VCaP (cell line): ENCODE measurements around the gene CANT1.

Experiments used
- H3K27ac ChIP-seq: fragments of 450-650 bp; 2 replicates; pipeline ENCODE4 v1.5.1; 2017
- CTCF ChIP-seq: fragments of 450-650 bp; conservative IDR thresholded peaks from 2 replicates; pipeline ENCODE4 v1.5.1; 2017; ENCODE audit warnings: mild to moderate bottlenecking, moderate library complexity

Gene CANT1

DNA sequence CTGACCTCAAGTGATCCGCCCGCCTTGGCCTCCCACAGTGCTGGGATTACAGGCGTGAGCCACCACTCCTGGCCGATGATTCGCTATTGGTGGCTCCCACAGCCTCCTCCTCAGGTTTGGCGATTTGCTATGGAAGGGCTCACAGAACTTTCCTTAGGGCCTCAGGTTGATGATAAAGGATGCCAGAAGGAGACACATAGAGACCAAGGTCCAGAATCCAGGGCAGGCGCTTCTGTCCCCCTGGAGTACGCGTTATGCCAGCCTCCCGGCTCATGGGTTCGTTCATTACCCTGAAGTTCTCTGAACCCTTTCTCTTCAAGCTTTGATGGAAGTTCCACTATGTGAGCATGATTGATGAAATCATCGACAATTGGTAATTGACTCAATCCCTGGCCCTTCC, 49.8 kb downstream of the CANT1 start:
- H3K27ac ChIP-seq, result no peak overlapping the region
- TF ChIP-seq CTCF, result no peak

GRCh38 chr17:78958641-78959127, 50.9 kb downstream of the CANT1 start:
- no peak for TF ChIP-seq CTCF
- no peak overlapping the region for H3K27ac ChIP-seq

GRCh38 chr17:78957128-78957527, 52.4 kb downstream of the CANT1 start:
- TF ChIP-seq CTCF, result no peak
- no peak overlapping the region for H3K27ac ChIP-seq

- no peak for TF ChIP-seq CTCF
- no peak overlapping the region for H3K27ac ChIP-seq
Observed at GRCh38 chr17:78956254-78956653, 53.3 kb downstream of the CANT1 start.

GRCh38 chr17:78954684-78955083, 54.9 kb downstream of the CANT1 start:
- TF ChIP-seq CTCF, result no peak
- H3K27ac ChIP-seq, result no peak overlapping the region

DNA sequence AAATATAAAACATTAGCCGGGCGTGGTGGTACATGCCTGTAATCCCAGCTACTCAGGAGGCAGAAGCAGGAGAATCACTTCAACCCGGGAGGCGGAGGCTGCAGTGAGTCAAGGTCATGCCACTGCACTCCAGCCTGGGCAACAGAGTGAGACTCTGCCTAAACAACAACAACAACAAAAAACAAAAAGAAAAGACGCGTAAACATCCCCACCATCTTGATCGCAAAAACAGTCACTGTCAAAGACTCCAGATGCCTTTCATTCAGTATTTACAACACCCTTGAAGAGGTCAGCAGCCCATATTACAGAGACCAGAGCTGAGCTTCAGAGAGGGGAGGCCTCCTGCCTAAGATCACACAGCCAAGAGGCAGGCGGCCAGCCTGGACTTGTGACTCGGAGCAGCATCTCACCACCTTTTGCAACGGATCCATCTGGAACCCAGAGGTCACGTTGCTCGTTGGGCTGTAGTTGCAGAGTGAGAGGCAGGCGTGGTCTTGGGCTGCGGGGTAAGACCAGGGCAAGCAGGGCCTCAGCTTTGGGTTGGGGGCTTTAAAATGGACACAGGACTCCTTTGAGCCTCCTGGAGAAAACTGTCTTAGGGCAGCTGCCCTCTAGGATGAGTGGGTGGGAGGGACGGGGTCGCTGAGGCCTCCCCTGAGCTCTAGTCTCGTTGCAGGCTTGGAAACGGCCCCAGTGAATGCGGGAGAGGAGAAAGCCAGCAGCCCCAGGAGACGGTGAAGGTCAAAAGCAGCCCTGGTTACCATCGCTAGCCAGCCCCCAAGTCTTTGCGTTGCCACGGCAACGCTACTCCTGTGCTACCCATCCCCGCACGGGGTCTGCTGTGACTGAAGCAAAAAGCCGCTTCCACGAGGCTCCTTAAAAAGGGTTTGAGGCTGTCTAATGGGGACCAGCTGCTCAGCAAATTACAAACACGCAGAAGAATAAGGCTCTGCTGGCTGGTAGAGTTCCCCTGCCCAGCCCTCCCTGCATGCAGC, 55.9 kb downstream of the CANT1 start:
- TF ChIP-seq CTCF, result no peak
- no peak overlapping the region for H3K27ac ChIP-seq

- H3K27ac ChIP-seq, result no peak overlapping the region
- TF ChIP-seq CTCF, result no peak
Observed at GRCh38 chr17:78952706-78953105, 56.9 kb downstream of the CANT1 start.
